LNCAP (cell line): ENCODE results near the gene MICAL3.

Experiments used
- TF ChIP-seq, protein P1 (sequence below): fragments of 450-650 bp; IDR thresholded peaks from 2 replicates; pipeline ENCODE4 v1.5.1; 2017; ENCODE audit warnings: mild to moderate bottlenecking

Gene MICAL3

DNA sequence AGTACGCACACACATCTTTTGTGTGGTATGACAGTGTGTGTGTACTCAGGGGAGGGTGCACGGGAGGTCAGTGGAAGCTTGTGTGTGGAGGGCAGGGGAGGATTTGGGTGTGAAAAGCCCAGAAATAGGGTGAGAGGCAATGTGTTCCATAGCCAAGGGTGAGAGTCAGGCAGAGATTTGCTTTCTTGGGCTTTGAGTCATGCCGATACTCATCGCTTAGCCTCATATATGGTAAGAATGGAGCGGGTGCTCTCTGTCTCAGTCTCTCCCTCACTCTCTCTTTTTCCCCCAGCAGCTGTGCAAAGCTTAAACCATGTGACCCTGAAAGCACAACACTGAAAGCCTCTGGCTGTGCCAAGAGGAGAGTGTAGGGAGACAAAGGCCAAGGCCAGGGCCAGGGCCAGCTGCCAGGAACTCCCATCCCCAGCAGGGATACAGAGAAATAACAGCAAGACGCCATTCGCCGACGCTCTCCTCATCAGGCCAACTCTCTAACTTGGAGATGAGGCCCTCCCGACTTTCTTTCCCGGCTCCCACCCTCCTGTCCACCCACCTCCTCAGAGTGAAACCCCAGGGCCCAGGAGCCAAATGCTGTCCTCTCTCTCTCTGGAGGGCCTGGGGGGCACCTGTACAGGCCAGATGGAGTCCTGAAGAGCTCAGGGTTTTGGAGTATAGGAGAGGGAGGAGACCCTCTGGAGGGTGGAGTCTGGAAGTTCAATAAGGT is 20.3 kb upstream of the MICAL3 start:
- TF ChIP-seq, protein P1, sequence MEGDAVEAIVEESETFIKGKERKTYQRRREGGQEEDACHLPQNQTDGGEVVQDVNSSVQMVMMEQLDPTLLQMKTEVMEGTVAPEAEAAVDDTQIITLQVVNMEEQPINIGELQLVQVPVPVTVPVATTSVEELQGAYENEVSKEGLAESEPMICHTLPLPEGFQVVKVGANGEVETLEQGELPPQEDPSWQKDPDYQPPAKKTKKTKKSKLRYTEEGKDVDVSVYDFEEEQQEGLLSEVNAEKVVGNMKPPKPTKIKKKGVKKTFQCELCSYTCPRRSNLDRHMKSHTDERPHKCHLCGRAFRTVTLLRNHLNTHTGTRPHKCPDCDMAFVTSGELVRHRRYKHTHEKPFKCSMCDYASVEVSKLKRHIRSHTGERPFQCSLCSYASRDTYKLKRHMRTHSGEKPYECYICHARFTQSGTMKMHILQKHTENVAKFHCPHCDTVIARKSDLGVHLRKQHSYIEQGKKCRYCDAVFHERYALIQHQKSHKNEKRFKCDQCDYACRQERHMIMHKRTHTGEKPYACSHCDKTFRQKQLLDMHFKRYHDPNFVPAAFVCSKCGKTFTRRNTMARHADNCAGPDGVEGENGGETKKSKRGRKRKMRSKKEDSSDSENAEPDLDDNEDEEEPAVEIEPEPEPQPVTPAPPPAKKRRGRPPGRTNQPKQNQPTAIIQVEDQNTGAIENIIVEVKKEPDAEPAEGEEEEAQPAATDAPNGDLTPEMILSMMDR = no peak

DNA sequence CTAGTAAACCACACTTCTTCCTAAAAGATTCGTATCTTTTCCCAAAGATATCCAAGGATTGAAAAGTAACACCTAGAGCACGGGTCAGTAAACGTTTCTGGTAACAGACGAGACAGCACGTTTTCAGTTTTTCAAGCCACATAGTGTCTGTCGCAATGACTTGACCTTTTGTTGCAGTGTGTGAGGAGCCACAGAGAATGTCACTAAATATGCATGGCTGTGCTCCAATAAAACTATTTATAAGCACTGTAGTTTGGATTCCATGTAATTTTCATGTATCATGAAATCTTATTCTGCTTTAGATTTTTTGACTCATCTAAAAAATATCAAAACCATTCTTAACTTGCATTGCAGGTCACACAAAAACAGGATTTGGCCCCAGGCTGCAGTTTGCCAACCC is 18.3 kb upstream of the MICAL3 start:
- TF ChIP-seq, protein P1 = no peak

DNA sequence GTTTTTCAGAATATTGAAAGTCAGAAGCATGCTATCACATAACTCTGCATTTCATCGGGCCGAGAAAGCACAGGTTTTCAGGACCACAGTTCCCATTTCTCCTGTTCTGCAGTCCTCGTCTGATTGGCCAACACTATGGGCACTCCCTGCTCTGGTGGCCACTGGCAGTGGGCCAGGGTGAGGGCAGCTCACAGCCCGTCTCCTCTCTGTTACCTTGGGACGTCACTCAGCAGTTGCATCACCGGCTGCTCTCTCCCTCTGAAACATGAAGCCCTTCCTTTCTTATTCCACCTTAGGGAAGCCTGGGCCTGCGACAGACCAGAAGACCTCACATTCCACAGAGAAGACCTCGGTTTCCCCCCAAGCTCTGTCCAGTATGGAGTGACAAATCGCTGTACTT is 11.4 kb upstream of the MICAL3 start:
- TF ChIP-seq, protein P1 = no peak

DNA sequence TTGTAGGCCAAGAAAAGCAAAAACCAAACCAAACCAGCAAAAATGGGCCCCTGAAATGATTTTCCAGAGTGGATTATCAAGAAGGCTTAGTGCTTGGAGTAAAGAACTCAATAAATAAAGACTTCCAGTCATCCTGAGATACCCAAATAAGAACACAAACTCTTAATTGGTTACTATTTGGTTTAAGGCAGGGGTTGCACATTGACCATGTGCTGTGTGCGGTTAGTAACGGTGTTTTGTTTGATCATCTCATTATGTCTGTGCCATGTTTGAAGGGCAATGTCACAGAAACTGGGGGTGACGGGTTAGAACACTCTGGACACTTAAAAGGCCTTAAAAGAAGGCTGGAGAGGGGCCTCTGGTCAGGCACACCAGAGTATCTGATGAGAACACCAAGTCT is 9.7 kb upstream of the MICAL3 start:
- TF ChIP-seq, protein P1 = no peak

DNA sequence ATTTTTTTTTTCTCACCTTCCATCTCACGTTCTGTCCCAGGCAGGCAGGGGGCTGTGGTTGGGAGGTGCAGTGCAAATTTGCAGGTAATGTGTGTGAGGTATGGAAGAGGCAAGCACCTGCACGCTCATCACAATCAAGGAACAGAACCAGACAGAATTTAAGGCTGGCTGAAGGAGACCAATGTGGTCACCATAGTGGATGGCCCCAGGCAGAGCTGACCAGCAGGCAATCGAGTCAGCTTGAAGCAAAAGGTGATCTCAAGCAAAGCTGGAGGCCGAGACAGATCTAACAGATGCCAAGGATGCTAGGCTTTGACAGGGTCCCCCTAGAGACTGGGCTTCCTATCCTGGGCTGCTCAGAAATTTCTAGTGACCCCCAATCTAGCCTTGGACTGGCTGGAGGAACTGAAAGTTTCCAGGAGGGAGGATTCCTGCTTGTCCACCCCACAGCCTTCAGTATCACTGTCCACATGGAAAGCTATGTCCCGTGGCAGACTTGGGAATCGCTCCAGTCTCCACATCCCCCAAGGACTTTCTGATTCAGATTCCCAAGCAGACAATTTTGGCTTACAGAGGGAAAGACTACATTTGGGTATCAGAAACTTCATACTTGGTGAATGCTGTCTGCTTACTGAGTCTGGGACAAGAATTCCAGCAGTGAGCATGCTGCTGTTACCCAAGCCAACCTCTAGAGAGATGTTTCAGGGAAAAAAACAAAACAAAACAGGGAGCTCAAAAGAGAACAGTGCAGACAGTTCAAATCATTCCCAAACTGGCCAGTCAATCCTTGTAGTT is 9.0 kb upstream of the MICAL3 start:
- TF ChIP-seq, protein P1 = no peak

DNA sequence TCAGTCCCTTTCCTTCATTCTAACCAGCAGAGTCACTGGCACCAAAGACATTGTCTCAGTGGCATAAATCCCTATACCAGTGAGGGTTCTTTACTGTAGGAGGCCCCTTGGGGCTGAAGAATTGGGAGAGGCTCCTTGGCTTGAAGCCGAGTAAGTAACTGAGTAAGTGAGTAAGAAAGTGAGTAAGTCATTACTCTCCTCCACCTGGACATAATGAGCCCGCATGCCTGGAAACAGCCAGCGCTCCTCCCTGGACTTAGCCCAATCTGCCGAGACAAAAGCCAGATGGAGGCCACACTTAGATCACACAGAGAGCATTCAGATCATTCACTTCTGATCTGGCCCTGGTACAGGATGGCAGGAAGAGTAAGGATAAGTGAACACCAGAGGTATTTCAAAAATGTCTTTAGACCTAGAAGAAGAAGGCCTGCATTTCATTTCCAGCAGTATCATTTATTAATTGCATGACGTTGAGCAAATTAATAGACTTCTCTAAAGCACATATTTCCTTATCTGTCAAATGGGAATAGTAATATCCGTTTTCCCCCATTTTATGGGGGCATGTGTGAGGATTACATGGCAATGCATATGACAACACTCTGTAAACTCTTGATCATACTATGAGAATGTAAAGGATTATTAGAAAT is 8.2 kb upstream of the MICAL3 start:
- TF ChIP-seq, protein P1 = no peak

DNA sequence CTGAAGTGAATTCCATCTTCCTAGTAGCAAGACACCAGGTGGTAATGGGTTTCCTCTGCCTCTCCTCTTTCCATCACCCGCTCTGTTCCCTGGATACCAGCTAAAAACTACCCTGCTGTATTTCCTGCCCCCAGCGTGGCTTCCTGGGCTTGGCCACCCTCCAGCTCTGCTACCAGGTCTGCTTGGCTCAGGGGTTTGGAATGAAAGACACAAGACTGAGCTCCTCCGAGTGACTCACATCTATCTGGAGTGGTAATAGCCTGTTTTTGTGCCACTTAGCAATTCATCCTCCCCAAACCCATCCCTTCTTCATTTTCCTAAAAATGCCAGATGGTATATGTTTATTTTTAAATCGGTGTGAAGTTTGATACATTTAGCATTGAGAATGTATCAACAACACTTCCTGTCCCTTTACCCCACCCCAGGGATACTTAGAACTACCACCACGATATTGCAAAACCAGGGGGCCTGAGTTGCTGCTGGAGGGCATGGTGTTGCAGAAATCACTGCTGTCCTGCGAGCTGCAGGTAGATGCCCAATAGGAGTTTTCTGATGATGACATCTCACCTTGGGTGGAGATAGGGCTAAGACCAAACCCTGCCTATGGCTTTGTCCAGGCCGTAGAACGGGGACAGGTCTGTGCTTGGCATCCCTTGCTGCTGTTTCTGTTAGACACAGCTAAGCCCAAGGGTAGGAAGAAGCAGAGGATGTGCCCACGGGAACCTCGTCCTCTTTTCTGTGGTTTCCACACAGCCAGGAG is 7.5 kb upstream of the MICAL3 start:
- TF ChIP-seq, protein P1 = no peak
